Neural progenitor cell (in vitro differentiated cells): Measurements from ENCODE around the gene PRDM16.

Source experiments
- EZH2phosphoT487 ChIP-seq: fragments of 200-600 bp; sonication (generic); IDR thresholded peaks from 2 replicates; pipeline ENCODE4 v1.6.1; 2017; ENCODE audit warnings: antibody characterized with exemption
- TF ChIP-seq, protein P1 (sequence below): fragments of 200-600 bp; sonication (generic); IDR thresholded peaks from 2 replicates; pipeline ENCODE4 v1.5.1; 2017; ENCODE audit warnings: antibody characterized with exemption, mild to moderate bottlenecking

DNA sequence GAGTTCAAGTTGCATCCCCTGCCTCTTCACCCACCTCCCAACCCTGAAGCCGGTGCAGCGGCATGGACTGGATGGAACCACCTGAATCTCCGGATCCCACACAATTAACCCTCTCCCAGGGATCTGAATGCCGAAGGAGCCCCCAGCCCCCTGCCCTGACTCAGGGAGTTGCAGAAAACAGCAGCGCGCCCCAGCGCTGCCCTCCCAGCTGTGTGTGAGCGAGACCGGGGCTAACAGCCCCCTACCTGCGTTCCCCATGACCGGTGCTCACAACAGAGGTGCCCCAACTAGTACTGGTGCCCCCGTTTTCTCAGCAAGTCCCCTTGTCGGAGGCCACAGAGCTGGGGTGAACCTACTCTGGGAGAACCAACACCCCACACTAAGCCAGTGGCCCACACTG, 136.8 kb downstream of the PRDM16 start:
- TF ChIP-seq, protein P1, sequence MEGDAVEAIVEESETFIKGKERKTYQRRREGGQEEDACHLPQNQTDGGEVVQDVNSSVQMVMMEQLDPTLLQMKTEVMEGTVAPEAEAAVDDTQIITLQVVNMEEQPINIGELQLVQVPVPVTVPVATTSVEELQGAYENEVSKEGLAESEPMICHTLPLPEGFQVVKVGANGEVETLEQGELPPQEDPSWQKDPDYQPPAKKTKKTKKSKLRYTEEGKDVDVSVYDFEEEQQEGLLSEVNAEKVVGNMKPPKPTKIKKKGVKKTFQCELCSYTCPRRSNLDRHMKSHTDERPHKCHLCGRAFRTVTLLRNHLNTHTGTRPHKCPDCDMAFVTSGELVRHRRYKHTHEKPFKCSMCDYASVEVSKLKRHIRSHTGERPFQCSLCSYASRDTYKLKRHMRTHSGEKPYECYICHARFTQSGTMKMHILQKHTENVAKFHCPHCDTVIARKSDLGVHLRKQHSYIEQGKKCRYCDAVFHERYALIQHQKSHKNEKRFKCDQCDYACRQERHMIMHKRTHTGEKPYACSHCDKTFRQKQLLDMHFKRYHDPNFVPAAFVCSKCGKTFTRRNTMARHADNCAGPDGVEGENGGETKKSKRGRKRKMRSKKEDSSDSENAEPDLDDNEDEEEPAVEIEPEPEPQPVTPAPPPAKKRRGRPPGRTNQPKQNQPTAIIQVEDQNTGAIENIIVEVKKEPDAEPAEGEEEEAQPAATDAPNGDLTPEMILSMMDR: no peak
- no peak for TF ChIP-seq EZH2phosphoT487
